Activated CD8-positive, alpha-beta memory T cell treated with anti-CD3 and anti-CD28 coated beads for 48 hours (primary cell): ENCODE measurements around the gene PRPF19.

Experiments used
- DNase-seq, 3 experiments: peaks; one replicate each; pipeline ENCODE4 v3.0.0-alpha.2; 2020; ENCODE audit warnings: low read depth in 2 of 3, low spot score in 2 of 3

The PRPF19 gene

DNA sequence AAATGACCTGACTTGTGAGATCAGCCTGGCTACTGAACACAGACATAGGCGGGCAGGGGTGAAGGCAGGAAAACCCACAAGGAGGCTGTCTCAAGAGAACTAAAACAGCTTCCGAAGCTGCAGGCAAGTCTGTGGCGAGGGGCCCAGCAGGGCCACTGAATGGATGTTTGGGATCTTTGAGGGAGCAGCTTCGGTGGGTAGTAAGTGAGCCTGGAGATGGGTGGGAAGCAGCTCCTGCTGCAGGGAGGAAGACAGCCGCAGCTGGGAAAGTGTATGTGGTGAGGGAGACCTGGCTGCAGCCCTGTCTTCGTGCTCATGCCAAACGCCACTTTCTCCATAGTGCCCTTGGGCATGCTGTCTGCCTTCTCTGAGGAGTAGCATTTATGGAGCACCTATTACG lies 61.0 kb downstream of the PRPF19 start:
- no peak for DNase-seq

DNA sequence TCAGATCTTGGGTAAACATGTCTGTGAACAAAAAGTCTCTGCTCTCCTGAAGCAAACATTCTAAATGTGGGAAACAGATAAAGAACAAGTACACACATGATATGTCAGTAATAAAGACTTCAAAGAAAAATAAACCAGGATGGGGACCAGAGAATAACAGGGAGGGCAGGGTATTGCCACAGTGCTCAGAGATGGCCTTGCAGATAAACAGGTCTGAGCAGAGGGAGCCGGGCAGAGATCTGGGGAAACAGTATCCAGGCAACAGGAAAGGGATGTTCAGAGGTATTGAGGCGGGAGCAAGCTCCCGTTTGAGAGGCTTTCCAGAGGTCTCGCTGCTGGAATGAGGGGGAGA lies 61.5 kb downstream of the PRPF19 start:
- no peak for DNase-seq

DNA sequence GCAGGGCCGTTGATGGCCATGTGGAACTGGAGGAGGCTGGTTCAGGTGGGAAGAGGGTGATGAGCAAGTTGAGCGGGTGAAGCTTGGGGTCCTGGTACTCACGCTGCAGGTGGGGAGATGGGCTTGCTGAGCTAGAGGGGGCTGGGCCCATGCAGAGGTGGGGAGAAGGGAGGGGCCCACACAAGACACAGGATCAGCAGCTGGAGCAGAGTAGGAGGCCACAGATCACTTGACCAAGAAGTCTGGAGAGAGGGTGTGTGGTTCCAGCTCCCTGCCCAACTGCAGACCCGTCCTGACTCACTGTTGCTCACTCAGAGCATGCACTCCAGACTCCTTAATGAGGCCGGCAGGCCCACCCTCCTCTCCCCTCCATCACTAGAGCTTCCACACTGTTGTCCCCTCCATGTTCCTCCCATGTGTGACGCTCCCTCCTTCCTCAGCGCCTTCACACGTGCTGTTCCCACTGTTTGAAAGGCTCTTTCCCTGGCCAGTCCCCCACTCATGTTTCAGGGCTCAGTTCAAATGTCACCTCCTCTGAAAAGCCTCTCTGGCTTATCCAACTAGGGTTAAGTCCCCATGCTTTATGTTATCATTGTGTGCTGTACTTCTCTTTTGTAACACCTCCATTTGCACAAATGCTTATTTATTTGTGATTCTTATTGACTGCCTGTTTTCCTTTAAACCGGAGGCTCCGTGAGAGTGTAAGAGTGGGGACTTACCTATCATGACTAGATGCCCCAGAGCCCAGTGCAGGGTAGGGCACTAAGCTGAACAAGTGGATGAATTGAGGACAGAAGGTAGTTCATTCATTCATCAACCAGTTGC lies 62.1 kb downstream of the PRPF19 start:
- DNase-seq: no peak

DNA sequence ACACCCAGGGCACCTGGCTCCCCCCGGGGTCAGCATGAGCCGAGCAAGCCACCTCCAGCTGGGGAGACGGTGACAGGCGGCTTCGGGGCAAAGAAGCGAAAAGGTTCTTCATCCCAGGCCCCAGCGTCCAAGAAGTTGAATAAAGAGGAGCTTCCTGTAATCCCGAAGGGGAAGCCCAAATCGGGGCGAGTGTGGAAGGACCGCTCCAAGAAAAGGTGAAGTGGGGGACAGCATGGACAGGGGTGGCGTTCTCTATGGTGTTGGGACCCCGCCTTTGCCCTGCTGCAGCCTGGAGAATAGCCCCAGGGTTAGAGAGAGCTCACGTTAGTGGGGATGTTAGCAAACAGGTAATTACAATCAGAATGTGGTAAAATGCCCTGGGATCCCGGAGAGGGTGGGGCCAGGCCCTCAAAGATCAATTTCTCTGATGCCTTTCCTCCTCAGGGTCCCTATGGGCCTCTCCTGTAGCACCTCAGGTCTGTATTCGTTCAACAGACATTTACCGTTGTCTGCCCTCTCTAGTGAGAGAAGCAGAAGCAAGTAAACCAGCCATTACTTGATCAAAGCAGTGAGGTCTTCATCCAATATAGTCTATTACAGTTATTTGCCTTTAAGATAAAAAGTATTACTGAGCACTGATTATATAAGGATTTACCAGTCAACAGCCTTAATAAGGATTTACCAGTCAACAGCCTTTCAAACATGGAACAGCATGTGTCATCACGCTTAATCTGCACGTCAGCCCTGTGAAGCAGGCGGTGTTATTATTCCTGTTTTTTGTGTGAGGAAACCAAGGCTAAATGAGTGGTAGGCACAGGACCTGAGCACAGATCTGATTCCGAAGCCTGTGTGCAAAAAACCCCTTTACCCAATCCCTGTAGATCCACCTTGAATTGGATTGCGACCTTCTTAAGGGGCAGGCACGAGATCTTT lies 63.5 kb downstream of the PRPF19 start:
- no peak for DNase-seq

DNA sequence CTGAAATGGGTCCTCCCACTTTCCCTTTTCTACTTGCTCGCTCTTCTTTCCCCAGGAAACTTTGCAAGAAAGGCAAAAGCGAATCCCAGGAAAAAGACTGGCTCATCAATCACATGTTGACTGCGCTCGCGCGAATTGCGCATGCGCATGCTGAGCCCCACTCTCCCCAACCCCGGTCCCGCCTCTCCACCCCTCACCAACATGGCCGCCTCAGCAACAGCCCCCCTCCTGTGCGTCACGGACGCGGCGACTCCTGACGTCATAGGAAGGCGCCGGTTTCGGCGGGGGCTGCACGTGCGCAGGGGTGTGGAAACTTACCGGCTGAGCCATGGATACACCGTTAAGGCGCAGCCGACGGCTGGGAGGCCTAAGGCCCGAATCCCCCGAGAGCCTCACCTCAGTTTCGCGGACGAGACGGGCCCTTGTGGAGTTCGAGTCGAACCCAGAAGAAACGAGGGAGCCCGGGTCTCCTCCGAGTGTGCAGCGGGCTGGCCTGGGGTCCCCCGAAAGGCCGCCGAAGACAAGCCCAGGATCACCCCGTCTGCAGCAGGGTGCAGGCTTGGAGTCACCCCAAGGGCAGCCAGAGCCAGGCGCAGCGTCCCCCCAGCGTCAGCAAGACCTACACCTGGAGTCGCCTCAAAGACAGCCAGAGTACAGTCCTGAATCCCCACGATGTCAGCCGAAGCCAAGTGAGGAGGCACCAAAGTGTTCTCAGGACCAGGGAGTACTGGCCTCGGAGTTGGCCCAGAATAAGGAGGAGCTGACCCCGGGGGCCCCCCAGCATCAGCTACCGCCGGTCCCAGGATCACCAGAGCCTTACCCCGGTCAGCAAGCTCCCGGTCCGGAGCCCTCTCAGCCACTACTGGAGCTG lies 64.4 kb downstream of the PRPF19 start, which contains the start of gene CCDC86:
Gene CCDC86, plus strand, starts transcription at position 317 of the 871 bp plus-strand sequence. Its CDS starts 12 bp downstream, at position 329.
- DNase-seq: peak; percentile 98 to 100 (median 99)
